Fibroblast of skin of abdomen (primary cell): Measurements from ENCODE around the gene SLC35B2.
"Not testable (repeated sequence)": the region's sequence is repeated elsewhere in the genome, so short reads cannot be mapped to it uniquely, and the experiment has no call there.

Experiments used
- DNase-seq: peaks from one replicate; pipeline ENCODE4 v3.0.0-alpha.2; 2013

The SLC35B2 gene

GRCh38 chr6:44234101-44235025, 23.0 kb downstream of the SLC35B2 start:
- peak; percentile 79 for DNase-seq

- DNase-seq = no peak
Observed at GRCh38 chr6:44233567-44234100, 23.7 kb downstream of the SLC35B2 start.

- no peak for DNase-seq
Observed at GRCh38 chr6:44232676-44233566, 24.4 kb downstream of the SLC35B2 start.

- not testable (repeated sequence) for DNase-seq
Observed at GRCh38 chr6:44231426-44231825, 25.9 kb downstream of the SLC35B2 start.

- no peak for DNase-seq
Observed at GRCh38 chr6:44230034-44230675, 27.2 kb downstream of the SLC35B2 start.

GRCh38 chr6:44229376-44230033, 27.8 kb downstream of the SLC35B2 start:
- no peak for DNase-seq

GRCh38 chr6:44228836-44229235, 28.5 kb downstream of the SLC35B2 start:
- no peak for DNase-seq

- DNase-seq = no peak
Observed at GRCh38 chr6:44228433-44228832, 28.9 kb downstream of the SLC35B2 start.

GRCh38 chr6:44228031-44228430, 29.3 kb downstream of the SLC35B2 start:
- no peak for DNase-seq

GRCh38 chr6:44227148-44227793, 30.1 kb downstream of the SLC35B2 start:
- DNase-seq = no peak

GRCh38 chr6:44226368-44227147, 30.8 kb downstream of the SLC35B2 start:
- no peak for DNase-seq

- DNase-seq = no peak
Observed at GRCh38 chr6:44225579-44226325, 31.6 kb downstream of the SLC35B2 start.

GRCh38 chr6:44224965-44225305, 32.4 kb downstream of the SLC35B2 start:
- DNase-seq = no peak

GRCh38 chr6:44224029-44224964, 33.0 kb downstream of the SLC35B2 start:
- no peak for DNase-seq

GRCh38 chr6:44223319-44224028, 33.9 kb downstream of the SLC35B2 start, which contains the start of gene SLC29A1:
Gene SLC29A1, plus strand, starts transcription at chr6:44223595. Its CDS starts 3,719 bp downstream, at chr6:44227314.
- peak; percentile 44 for DNase-seq

- DNase-seq = no peak
Observed at GRCh38 chr6:44222486-44223318, 34.6 kb downstream of the SLC35B2 start.

GRCh38 chr6:44221961-44222335, 35.4 kb downstream of the SLC35B2 start:
- no peak for DNase-seq
